GM06990 (cell line): ENCODE results near the gene FAM161A.

ENCODE experiments used
- DNase-seq: peaks from one replicate; pipeline ENCODE4 v3.0.0-alpha.2; 2011; ENCODE audit not compliant: insufficient read length; ENCODE audit errors: extremely low read depth
- H3K27me3 ChIP-seq: replicated peaks from 2 replicates; pipeline ENCODE4 v1.6.0; 2011; ENCODE audit warnings: low read length; ENCODE audit not compliant: control insufficient read depth, insufficient read depth
- H3K36me3 ChIP-seq: 2 replicates; pipeline ENCODE4 v1.5.1; 2011; ENCODE audit warnings: low read length; ENCODE audit not compliant: control insufficient read depth, insufficient read depth
- H3K4me3 ChIP-seq: replicated peaks from 2 replicates; pipeline ENCODE4 v1.5.1; 2011; ENCODE audit warnings: low read depth, mild to moderate bottlenecking, control low read depth, low read length
- CTCF ChIP-seq: IDR thresholded peaks from 2 replicates; pipeline ENCODE4 v1.5.1; 2011; ENCODE audit warnings: low read length, control low read depth, mild to moderate bottlenecking, inconsistent platforms; ENCODE audit not compliant: insufficient read depth, poor library complexity, severe bottlenecking

Gene FAM161A

GRCh38 chr2:61775956-61776570, 77.8 kb downstream of the FAM161A start:
- peak; percentile 51 for DNase-seq
- H3K27me3 ChIP-seq: no peaks in the 10 kb centered on the region
- H3K36me3 ChIP-seq: no peaks in the 10 kb centered on the region
- TF ChIP-seq CTCF: no peak
- no peak overlapping the region for H3K4me3 ChIP-seq
